Kidney epithelial cell (primary cell): ENCODE measurements around the gene SLC16A2. TPM values are rescaled to one million over a fixed set of nuclear protein-coding genes. Genes with fewer than 3 reads are reported as not detected.
A peak's percentile ranks its signal among the peaks of the same experiment; 100 is the strongest.

Experiments
- DNase-seq: peaks from one replicate; pipeline ENCODE4 v3.0.0-alpha.2; 2010; ENCODE audit warnings: low read depth
- H3K27me3 ChIP-seq: 2 replicates; pipeline ENCODE4 v1.6.0; 2011; ENCODE audit warnings: low read length; ENCODE audit not compliant: control insufficient read depth, insufficient read depth
- H3K36me3 ChIP-seq: 2 replicates; pipeline ENCODE4 v1.5.1; 2011; ENCODE audit warnings: low read length; ENCODE audit not compliant: control insufficient read depth, insufficient read depth
- H3K4me3 ChIP-seq: 2 replicates; pipeline ENCODE4 v1.5.1; 2011; ENCODE audit warnings: low read depth, mild to moderate bottlenecking, control low read depth, low read length
- CTCF ChIP-seq: IDR thresholded peaks from 2 replicates; pipeline ENCODE4 v1.5.1; 2011; ENCODE audit warnings: mild to moderate bottlenecking, moderate library complexity, low read length, control low read depth, inconsistent platforms; ENCODE audit not compliant: insufficient read depth, poor library complexity, severe bottlenecking
- total RNA-seq: library from RNA; depleted of rRNA; stranded (reverse); fragments of >200 nt; gene quantifications from 2 replicates; pipeline ENCODE4 v1.2.3, GENCODE V29; 2015

SLC16A2 gene
- total RNA-seq, 1 donor from 2014 or later = 5.0 TPM

- Histone ChIP-seq H3K27me3 (no peaks in the 10 kb centered on the region), H3K4me3 (no peak overlapping the region), H3K36me3 (no peaks in the 10 kb centered on the region)
- TF ChIP-seq CTCF = no peak
- DNase-seq = no peak
These were observed 109.8 kb downstream of the SLC16A2 start for GRCh38 chrX:74531081-74531480.

GRCh38 chrX:74534569-74535038, 113.3 kb downstream of the SLC16A2 start:
- Histone ChIP-seq H3K36me3 (no peaks in the 10 kb centered on the region), H3K27me3 (no peaks in the 10 kb centered on the region), H3K4me3 (no peak overlapping the region)
- no peak for DNase-seq
- no peak for TF ChIP-seq CTCF

- DNase-seq = no peak
- no peaks in the 10 kb centered on the region for H3K36me3 ChIP-seq
- H3K4me3 ChIP-seq = no peak overlapping the region
- TF ChIP-seq CTCF = no peak
- no peaks in the 10 kb centered on the region for H3K27me3 ChIP-seq
These were observed 113.8 kb downstream of the SLC16A2 start for GRCh38 chrX:74535086-74535407.

- TF ChIP-seq CTCF = peak; percentile 39
- Histone ChIP-seq H3K27me3 (no peaks in the 10 kb centered on the region), H3K36me3 (no peaks in the 10 kb centered on the region), H3K4me3 (peak overlapping the region; percentile 42)
- DNase-seq = no peak
These were observed 114.3 kb downstream of the SLC16A2 start for GRCh38 chrX:74535408-74536151.

- no peak for DNase-seq
- no peaks in the 10 kb centered on the region for H3K27me3 ChIP-seq
- peak overlapping the region; percentile 42 for H3K4me3 ChIP-seq
- no peaks in the 10 kb centered on the region for H3K36me3 ChIP-seq
- peak; percentile 28 for TF ChIP-seq CTCF
These were observed 115.0 kb downstream of the SLC16A2 start for GRCh38 chrX:74536152-74536831.
